GM12878 (cell line): ENCODE measurements around the gene EGFR. TPM values are rescaled to one million over a fixed set of nuclear protein-coding genes. Genes with fewer than 3 reads are reported as not detected.
A peak's percentile ranks its signal among the peaks of the same experiment; 100 is the strongest.

Experiments used
- CREM ChIP-seq: IDR thresholded peaks from 2 replicates; pipeline ENCODE4 v1.6.1; 2014; ENCODE audit warnings: antibody characterized with exemption, low read depth
- E4F1 ChIP-seq: fragments of 450-650 bp; IDR thresholded peaks from 2 replicates; pipeline ENCODE4 v1.6.1; 2018; ENCODE audit warnings: borderline replicate concordance, mild to moderate bottlenecking; ENCODE audit not compliant: partially characterized antibody
- FOXK2 ChIP-seq: fragments of 450-650 bp; IDR thresholded peaks from 2 replicates; pipeline ENCODE4 v1.6.1; 2017; ENCODE audit warnings: mild to moderate bottlenecking, moderate library complexity
- IKZF2 ChIP-seq, 2 experiments: fragments of 450-650 bp; IDR thresholded peaks; 2 replicates each; pipeline ENCODE4 v1.6.1; 2017; ENCODE audit warnings: mild to moderate bottlenecking in 2 of 2, moderate library complexity in 2 of 2
- MAX ChIP-seq: IDR thresholded peaks from 2 replicates; pipeline ENCODE4 v1.6.1; 2012; ENCODE audit warnings: low read depth, low read length, improper control_type of control experiment
- MTA2 ChIP-seq: fragments of 450-650 bp; IDR thresholded peaks from 2 replicates; pipeline ENCODE4 v1.6.1; 2016; ENCODE audit warnings: low read depth, mild to moderate bottlenecking, moderate library complexity
- NBN ChIP-seq: fragments of 450-650 bp; IDR thresholded peaks from 2 replicates; pipeline ENCODE4 v1.6.1; 2016
- PML ChIP-seq: IDR thresholded peaks from 2 replicates; pipeline ENCODE4 v1.6.1; 2012; ENCODE audit warnings: low read length, inconsistent platforms
- RELB ChIP-seq: fragments of 450-650 bp; IDR thresholded peaks from 2 replicates; pipeline ENCODE4 v1.6.1; 2017; ENCODE audit warnings: low read depth, mild to moderate bottlenecking, moderate library complexity
- RUNX3 ChIP-seq: IDR thresholded peaks from 2 replicates; pipeline ENCODE4 v1.6.1; 2012; ENCODE audit warnings: low read length, inconsistent platforms
- SPI1 ChIP-seq: IDR thresholded peaks from 2 replicates; pipeline ENCODE4 v1.6.1; 2011; ENCODE audit warnings: low read depth, mild to moderate bottlenecking, low read length, moderate library complexity, borderline replicate concordance; ENCODE audit not compliant: insufficient read depth
- STAT3 ChIP-seq: IDR thresholded peaks from 2 replicates; pipeline ENCODE4 v1.6.1; 2011; ENCODE audit warnings: low read depth, low read length, improper control_type of control experiment
- polyA plus RNA-seq, 11 experiments: library from polyadenylated mRNA; depleted of rRNA in 4 of 11; unstranded in 6 of 11; stranded (reverse) in 5 of 11; fragments of >200 nt; fragmentation: Nextera tagmentation in 4 of 11; fragmentation: Illumina TruSeq in 1 of 11; extraction: Ambion mirVana in 4 of 11; extraction: Trizol in 1 of 11; gene quantifications; 1 replicate in 1 of 11; 2 replicates in 10 of 11; pipeline versions ENCODE4 v1.2.1 to v1.2.3, GENCODE V29; 2011 to 2016; ENCODE audit warnings: inconsistent platforms in 2 of 11, missing spikeins in 2 of 11, low read depth in 1 of 11
- total RNA-seq, 4 experiments: library from RNA; depleted of rRNA in 3 of 4; stranded (reverse); fragments of >200 nt in 3 of 4; fragmentation: Illumina TruSeq in 1 of 4; extraction: Trizol in 1 of 4; gene quantifications; 2 replicates each; pipeline versions ENCODE4 v1.2.1 to v1.2.3, GENCODE V29; 2013 to 2021

Gene EGFR
- total and polyA plus RNA-seq, 10 of the 15 experiments (the other 5 are each of a cell fraction or from before 2014, with no cell fraction given) = 0.01 to 0.31 TPM; not detected in 8

- TF ChIP-seq RELB (0 out of 2 replicates have a peak, but pooled peaks have one; percentile 31), E4F1 (peak; percentile 21), RUNX3 (peak; percentile 43; the same call in 1 of the 2 replicates), CREM (no peak), FOXK2 (peak; percentile 41; the same call in 1 of the 2 replicates), PML (no peak), SPI1 (peak; percentile 68; the same call in 1 of the 2 replicates), IKZF2 (IDR thresholded peaks at IDR 0.05) (peak; percentile 51 to 67; a peak in 3 of 4 replicates), MAX (no peak), MTA2 (peak; percentile 57; the same call in 1 of the 2 replicates), NBN (peak; percentile 48; the same call in 1 of the 2 replicates), STAT3 (no peak)
Measured at GRCh38 chr7:54995610-54996363, 23.0 kb upstream of the EGFR start (continued).
